Peyer's patch (tissue), 4 donors: ENCODE measurements around the gene BRF1. TPM values are rescaled to one million over a fixed set of nuclear protein-coding genes. Genes with fewer than 3 reads are reported as not detected.

Experiments used
- DNase-seq, 3 donors: peaks; one replicate each; pipeline ENCODE4 v3.0.0-alpha.2; 2017 to 2019
- H3K27ac ChIP-seq, 4 donors: fragments of 200-600 bp; sonication (generic); one replicate each; pipeline ENCODE4 v1.5.1; 2016 to 2019
- H3K27me3 ChIP-seq, 2 donors: fragments of 200-600 bp; sonication (generic); one replicate each; pipeline ENCODE4 v1.5.1; 2019
- H3K36me3 ChIP-seq, 3 donors: fragments of 200-600 bp; sonication (generic); one replicate each; pipeline ENCODE4 v1.5.1; 2016 to 2019
- H3K4me1 ChIP-seq, 4 donors: fragments of 200-600 bp; sonication (generic); one replicate each; pipeline ENCODE4 v1.5.1; 2016 to 2019
- H3K4me3 ChIP-seq, 4 donors: fragments of 200-600 bp; sonication (generic); 1 replicate in 3 of 4; 2 replicates in 1 of 4; pipeline ENCODE4 v1.5.1; 2016 to 2019; ENCODE audit warnings: mild to moderate bottlenecking in 1 of 4
- H3K9me3 ChIP-seq, 4 donors: fragments of 200-600 bp; sonication (generic); one replicate each; pipeline ENCODE4 v1.5.1; 2016 to 2019; ENCODE audit warnings: mild to moderate bottlenecking in 1 of 4
- POLR2A ChIP-seq, 2 donors: fragments of 450-650 bp; IDR thresholded peaks; one replicate each; pipeline ENCODE4 v1.5.1; 2017; ENCODE audit warnings: antibody characterized with exemption in 2 of 2, mild to moderate bottlenecking in 2 of 2, moderate library complexity in 2 of 2
- total RNA-seq, 4 donors: library from RNA; depleted of rRNA; stranded (reverse); fragments of >200 nt; gene quantifications; one replicate each; pipeline ENCODE4 v1.1.0, GENCODE V29; 2016
- TF ChIP-seq, protein P1 (sequence below), 6 experiments: fragments of 450-650 bp in 4 of 6; fragments of 200-600 bp in 2 of 6; sonication (generic) in 1 of 6; IDR thresholded peaks; one replicate each; pipeline ENCODE4 v1.5.1; 2017 to 2019; ENCODE audit warnings: antibody characterized with exemption in 6 of 6, mild to moderate bottlenecking in 3 of 6, moderate library complexity in 1 of 6

BRF1 gene
- total RNA-seq, 4 donors from 2014 or later: 40.8 to 112 (median 90.3) TPM

DNA sequence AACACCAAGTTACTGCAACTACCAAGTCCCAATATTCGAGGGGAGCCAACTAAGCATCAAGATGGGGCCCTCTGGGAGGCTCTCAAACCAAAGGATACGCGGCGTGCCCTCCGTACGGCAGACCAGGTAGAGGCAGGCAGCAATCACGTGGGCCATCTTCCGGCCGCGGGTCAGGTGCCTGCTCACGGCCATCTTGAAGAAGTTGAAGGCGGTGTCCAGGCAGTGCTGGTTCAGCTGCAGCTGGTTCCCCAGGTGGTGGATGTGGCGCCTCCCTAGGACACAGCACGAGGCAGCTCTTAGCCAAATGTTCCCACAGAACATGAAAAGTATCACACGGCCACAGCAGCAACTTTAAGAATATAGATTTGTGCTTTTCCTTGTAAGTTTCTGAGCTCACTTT lies 28.2 kb downstream of the BRF1 start:
- no peak for DNase-seq
- no peaks in the 10 kb centered on the region for H3K4me1 ChIP-seq
- no peak overlapping the region for H3K4me3 ChIP-seq
- H3K36me3 ChIP-seq: peaks cover 0 to 28% (median 0%) of the 10 kb centered on the region in 3 donors
- no peaks in the 10 kb centered on the region for H3K27me3 ChIP-seq
- H3K27ac ChIP-seq: no peak overlapping the region
- no peak for TF ChIP-seq POLR2A (IDR thresholded peaks at IDR 0.05)
- TF ChIP-seq, protein P1, sequence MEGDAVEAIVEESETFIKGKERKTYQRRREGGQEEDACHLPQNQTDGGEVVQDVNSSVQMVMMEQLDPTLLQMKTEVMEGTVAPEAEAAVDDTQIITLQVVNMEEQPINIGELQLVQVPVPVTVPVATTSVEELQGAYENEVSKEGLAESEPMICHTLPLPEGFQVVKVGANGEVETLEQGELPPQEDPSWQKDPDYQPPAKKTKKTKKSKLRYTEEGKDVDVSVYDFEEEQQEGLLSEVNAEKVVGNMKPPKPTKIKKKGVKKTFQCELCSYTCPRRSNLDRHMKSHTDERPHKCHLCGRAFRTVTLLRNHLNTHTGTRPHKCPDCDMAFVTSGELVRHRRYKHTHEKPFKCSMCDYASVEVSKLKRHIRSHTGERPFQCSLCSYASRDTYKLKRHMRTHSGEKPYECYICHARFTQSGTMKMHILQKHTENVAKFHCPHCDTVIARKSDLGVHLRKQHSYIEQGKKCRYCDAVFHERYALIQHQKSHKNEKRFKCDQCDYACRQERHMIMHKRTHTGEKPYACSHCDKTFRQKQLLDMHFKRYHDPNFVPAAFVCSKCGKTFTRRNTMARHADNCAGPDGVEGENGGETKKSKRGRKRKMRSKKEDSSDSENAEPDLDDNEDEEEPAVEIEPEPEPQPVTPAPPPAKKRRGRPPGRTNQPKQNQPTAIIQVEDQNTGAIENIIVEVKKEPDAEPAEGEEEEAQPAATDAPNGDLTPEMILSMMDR (IDR thresholded peaks at IDR 0.05): no peak
- no peaks in the 10 kb centered on the region for H3K9me3 ChIP-seq

DNA sequence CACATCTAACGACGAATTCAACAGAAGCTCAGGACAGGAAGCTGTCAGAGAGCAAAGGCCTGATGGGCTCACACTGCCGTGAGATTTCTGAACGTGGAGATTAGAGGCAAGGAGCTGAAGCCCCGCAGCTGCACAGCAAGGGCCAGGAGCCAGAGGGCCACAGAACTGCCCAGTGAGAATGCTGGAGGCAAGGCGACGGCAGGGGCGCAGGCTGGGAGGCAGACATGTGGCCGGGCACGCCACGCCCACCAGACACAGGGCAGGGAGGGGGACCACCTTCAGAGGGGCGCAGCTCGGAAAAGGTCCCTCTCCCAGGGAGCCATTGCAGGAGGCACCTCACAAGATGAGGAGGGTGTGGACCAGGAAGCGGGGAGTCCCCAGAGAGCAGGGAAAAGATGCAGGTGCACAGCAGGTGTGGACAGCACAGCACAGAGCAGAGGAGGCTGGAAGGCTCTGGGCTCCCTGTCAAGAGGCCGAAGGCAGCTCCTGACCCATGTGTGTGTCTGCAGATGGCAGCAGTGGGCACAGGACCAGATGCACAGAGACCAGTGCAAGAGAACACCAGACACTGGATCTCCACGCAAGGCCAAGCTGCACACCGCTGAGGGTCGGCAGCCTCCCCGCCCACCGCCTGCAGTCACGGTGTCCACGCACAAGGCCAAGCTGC lies 29.4 kb downstream of the BRF1 start:
- peaks cover 0 to 28% (median 0%) of the 10 kb centered on the region in 3 donors for H3K36me3 ChIP-seq
- no peak overlapping the region for H3K4me3 ChIP-seq
- DNase-seq: no peak
- TF ChIP-seq, protein P1 (IDR thresholded peaks at IDR 0.05): no peak
- TF ChIP-seq POLR2A (IDR thresholded peaks at IDR 0.05): no peak
- H3K9me3 ChIP-seq: no peaks in the 10 kb centered on the region
- H3K27ac ChIP-seq: no peak overlapping the region
- H3K27me3 ChIP-seq: no peaks in the 10 kb centered on the region
- H3K4me1 ChIP-seq: no peaks in the 10 kb centered on the region

DNA sequence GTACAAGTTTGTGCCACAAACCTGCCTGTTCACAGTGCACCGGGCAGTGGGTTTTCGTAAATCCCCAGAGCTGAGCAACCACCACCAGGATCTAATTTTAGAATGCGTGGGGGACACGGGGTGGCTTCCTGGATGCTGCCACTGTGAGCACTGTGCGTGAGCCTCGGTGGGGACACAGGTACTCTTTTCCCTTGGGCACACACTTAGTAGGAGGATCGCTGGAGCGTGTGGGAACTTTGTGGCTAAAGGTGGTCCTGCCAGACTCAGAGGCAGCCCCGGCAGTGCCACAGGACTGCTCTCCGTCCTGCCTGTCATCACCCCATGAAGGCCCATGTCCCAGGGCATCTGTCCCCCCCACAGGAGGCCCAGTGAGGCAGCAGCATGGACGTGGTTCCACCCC lies 31.4 kb downstream of the BRF1 start:
- H3K9me3 ChIP-seq: no peaks in the 10 kb centered on the region
- H3K27ac ChIP-seq: no peak overlapping the region
- no peaks in the 10 kb centered on the region for H3K4me1 ChIP-seq
- H3K27me3 ChIP-seq: no peaks in the 10 kb centered on the region
- H3K4me3 ChIP-seq: no peak overlapping the region
- H3K36me3 ChIP-seq: peaks cover 0 to 28% (median 0%) of the 10 kb centered on the region in 3 donors
- TF ChIP-seq, protein P1 (IDR thresholded peaks at IDR 0.05): no peak
- TF ChIP-seq POLR2A (IDR thresholded peaks at IDR 0.05): no peak
- no peak for DNase-seq

DNA sequence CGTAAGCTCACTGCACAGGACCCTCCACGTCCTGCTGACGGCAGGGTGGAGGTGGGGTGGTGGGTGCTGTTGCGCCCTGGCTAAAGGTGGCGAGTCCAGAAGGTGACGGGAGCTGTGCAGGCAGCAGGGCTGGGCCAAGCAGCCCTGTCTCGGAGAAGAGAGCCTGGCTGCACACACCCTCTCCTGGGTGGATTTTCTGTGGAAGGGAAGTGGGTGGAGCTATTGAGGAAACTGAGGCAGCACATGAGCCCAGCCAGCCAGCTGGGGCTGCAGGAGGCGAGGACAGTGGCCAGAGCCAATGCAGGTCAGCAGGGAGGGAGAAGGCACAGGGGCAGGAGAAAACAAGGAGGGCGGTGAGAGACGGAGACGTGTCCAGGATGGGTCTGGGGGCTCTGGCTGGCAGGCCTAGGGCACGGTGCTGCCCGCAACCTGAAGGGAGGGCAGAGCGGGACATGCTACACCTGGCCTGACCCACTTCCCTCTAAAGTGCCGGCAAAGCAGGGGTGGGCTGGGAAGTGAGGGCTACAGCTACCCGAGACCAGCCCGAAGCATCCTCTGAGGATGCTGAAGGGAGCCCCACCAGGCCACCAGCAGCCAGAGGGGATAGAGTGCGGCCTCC lies 32.0 kb downstream of the BRF1 start:
- no peak for DNase-seq
- Histone ChIP-seq H3K27me3 (no peaks in the 10 kb centered on the region), H3K4me3 (no peak overlapping the region), H3K27ac (no peak overlapping the region), H3K9me3 (no peaks in the 10 kb centered on the region), H3K4me1 (no peaks in the 10 kb centered on the region), H3K36me3 (peaks cover 0 to 33% (median 0%) of the 10 kb centered on the region in 3 donors)
- no peak for TF ChIP-seq POLR2A (IDR thresholded peaks at IDR 0.05)
- TF ChIP-seq, protein P1 (IDR thresholded peaks at IDR 0.05): no peak

DNA sequence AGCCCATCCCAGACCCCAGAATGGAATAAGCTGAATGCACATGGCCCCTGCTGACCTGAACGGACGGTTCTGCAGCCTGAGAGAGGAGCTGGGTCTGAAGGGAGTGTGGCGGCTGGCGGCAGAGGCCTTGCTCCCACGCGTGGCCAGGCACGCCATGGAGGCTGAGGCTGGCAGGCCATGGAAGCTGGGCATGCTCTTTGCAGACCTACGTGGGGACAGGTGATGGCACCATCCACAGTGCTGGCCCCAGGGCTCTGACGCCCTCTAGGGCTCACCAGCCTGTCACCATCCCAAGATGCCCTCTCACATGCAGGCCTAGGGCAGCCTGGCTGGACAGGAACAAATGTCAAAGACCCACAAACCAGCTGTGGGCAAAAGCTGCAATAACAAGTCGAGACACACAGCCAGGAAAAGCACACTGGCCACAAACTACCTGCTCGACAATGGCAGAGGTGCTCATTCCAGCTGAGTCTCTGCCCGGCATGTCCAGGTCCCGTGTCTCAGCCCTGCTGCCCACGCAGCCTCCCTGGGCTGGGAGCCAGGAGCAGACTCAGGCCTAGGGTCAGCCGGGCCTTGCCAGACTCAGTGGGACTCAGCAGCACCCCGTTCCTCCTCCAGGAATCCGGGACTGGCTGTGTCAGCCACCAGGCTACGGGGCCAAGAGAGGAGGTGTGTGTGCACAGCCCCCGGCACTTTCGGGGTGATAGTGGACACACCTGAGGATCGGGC lies 32.8 kb downstream of the BRF1 start:
- DNase-seq: no peak
- TF ChIP-seq, protein P1 (IDR thresholded peaks at IDR 0.05): peak in 3 of 6 experiments; percentile 21 to 32 (median 24)
- no peak for TF ChIP-seq POLR2A (IDR thresholded peaks at IDR 0.05)
- H3K9me3 ChIP-seq: no peaks in the 10 kb centered on the region
- peaks cover 0 to 34% (median 0%) of the 10 kb centered on the region in 3 donors for H3K36me3 ChIP-seq
- H3K27ac ChIP-seq: no peak overlapping the region
- H3K4me3 ChIP-seq: no peak overlapping the region
- H3K4me1 ChIP-seq: no peaks in the 10 kb centered on the region
- no peaks in the 10 kb centered on the region for H3K27me3 ChIP-seq
